Measurements from ENCODE around the gene SGPP2.

The SGPP2 gene

GRCh38 chr2:222424276-222424728 is at the start of gene SGPP2:
SGPP2 (plus strand) TSS chr2:222424543; CDS start chr2:222424603, 60 bp downstream.
- H3K36me3 ChIP-seq (replicated peaks), result no peaks in the 10 kb centered on the region
- no peak for TF ChIP-seq CTCF (IDR thresholded peaks at IDR 0.05; ENCODE audit: low read depth, low read length, missing control alignments)
- peaks cover 30% of the 10 kb centered on the region for H3K27me3 ChIP-seq (replicated peaks)
- in situ Hi-C loops (cut with HindIII; ENCODE audit: low pct_ligation_motif_present, low sequenced_read_pairs), result no loop called here
- no peak within 1 kb of the TSS for H3K4me3 ChIP-seq (ENCODE audit: low read depth, low read length)
- no peak within 1 kb of the TSS for H3K27ac ChIP-seq
- DNase-seq, result no peak

GRCh38 chr2:222375798-222376197 is 48.5 kb upstream of the SGPP2 start:
- TF ChIP-seq CTCF (IDR thresholded peaks at IDR 0.05; ENCODE audit: low read depth, low read length, missing control alignments), result no peak
- Histone ChIP-seq H3K27me3 (replicated peaks) (no peaks in the 10 kb centered on the region), H3K36me3 (replicated peaks) (no peaks in the 10 kb centered on the region), H3K27ac (no peak overlapping the region), H3K4me3 (ENCODE audit: low read depth, low read length) (no peak overlapping the region)
- in situ Hi-C loops (cut with HindIII; ENCODE audit: low pct_ligation_motif_present, low sequenced_read_pairs), result no loop called here
- no peak for DNase-seq

- Histone ChIP-seq H3K36me3 (replicated peaks) (no peaks in the 10 kb centered on the region), H3K27me3 (replicated peaks) (no peaks in the 10 kb centered on the region), H3K4me3 (ENCODE audit: low read depth, low read length) (no peak overlapping the region), H3K27ac (no peak overlapping the region)
- no peak for TF ChIP-seq CTCF (IDR thresholded peaks at IDR 0.05; ENCODE audit: low read depth, low read length, missing control alignments)
- no peak for DNase-seq
- in situ Hi-C loops (cut with HindIII; ENCODE audit: low pct_ligation_motif_present, low sequenced_read_pairs), result no loop called here
These were observed 43.9 kb upstream of the SGPP2 start for GRCh38 chr2:222380456-222380855.

- Histone ChIP-seq H3K36me3 (replicated peaks) (no peaks in the 10 kb centered on the region), H3K4me3 (ENCODE audit: low read depth, low read length) (no peak overlapping the region), H3K27me3 (replicated peaks) (no peaks in the 10 kb centered on the region), H3K27ac (no peak overlapping the region)
- no peak for DNase-seq
- TF ChIP-seq CTCF (IDR thresholded peaks at IDR 0.05; ENCODE audit: low read depth, low read length, missing control alignments), result no peak
- in situ Hi-C loops (cut with HindIII; ENCODE audit: low pct_ligation_motif_present, low sequenced_read_pairs), result no loop called here
These were observed 42.8 kb upstream of the SGPP2 start for GRCh38 chr2:222381566-222381965.

GRCh38 chr2:222383255-222383654 is 41.1 kb upstream of the SGPP2 start:
- no peak overlapping the region for H3K27ac ChIP-seq
- H3K36me3 ChIP-seq (replicated peaks), result no peaks in the 10 kb centered on the region
- no peak overlapping the region for H3K4me3 ChIP-seq (ENCODE audit: low read depth, low read length)
- TF ChIP-seq CTCF (IDR thresholded peaks at IDR 0.05; ENCODE audit: low read depth, low read length, missing control alignments), result no peak
- DNase-seq, result no peak
- H3K27me3 ChIP-seq (replicated peaks), result no peaks in the 10 kb centered on the region
- in situ Hi-C loops (cut with HindIII; ENCODE audit: low pct_ligation_motif_present, low sequenced_read_pairs), result no loop called here

GRCh38 chr2:222391743-222392285 is 32.5 kb upstream of the SGPP2 start:
- Histone ChIP-seq H3K27me3 (replicated peaks) (no peaks in the 10 kb centered on the region), H3K27ac (no peak overlapping the region), H3K36me3 (replicated peaks) (no peaks in the 10 kb centered on the region), H3K4me3 (ENCODE audit: low read depth, low read length) (no peak overlapping the region)
- no peak for DNase-seq
- in situ Hi-C loops (cut with HindIII; ENCODE audit: low pct_ligation_motif_present, low sequenced_read_pairs), result no loop called here
- TF ChIP-seq CTCF (IDR thresholded peaks at IDR 0.05; ENCODE audit: low read depth, low read length, missing control alignments), result no peak
